GM12891 (cell line): ENCODE data around the gene MIPOL1.

Experiments
- POLR2A ChIP-seq: IDR thresholded peaks from 2 replicates; pipeline ENCODE4 v1.6.1; 2011; ENCODE audit warnings: low read depth, low read length, control low read depth
- POLR2AphosphoS5 ChIP-seq: IDR thresholded peaks from 2 replicates; pipeline ENCODE4 v1.6.1; 2011; ENCODE audit warnings: low read depth, low read length, control low read depth

DNA sequence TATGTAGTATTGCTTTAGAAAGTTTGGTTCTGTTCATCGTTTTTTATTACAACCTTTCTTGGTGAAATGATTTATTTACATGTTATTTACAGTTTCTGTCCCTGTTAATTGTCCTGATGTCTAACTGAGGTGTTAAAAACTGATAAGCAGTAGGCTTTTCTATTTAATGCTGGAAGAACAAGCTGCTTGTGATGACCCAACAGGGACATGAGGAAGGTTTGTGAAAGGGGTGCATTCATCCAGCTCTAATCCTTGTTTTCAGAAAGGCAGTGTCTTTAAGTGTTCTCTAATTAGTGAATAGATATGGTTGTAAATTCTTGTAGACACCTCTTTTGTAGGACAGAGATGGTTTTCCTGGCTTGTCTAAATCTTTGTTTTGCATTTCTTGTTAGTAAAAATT lies 205.9 kb downstream of the MIPOL1 start:
- TF ChIP-seq POLR2AphosphoS5: no peak
- no peak for TF ChIP-seq POLR2A
